Measurements from ENCODE around the gene SLC6A15. TPM values are rescaled to one million over a fixed set of nuclear protein-coding genes. Genes with fewer than 3 reads are reported as not detected.

The SLC6A15 gene
- total RNA-seq, 1 experiment from 2014 or later: not detected

DNA sequence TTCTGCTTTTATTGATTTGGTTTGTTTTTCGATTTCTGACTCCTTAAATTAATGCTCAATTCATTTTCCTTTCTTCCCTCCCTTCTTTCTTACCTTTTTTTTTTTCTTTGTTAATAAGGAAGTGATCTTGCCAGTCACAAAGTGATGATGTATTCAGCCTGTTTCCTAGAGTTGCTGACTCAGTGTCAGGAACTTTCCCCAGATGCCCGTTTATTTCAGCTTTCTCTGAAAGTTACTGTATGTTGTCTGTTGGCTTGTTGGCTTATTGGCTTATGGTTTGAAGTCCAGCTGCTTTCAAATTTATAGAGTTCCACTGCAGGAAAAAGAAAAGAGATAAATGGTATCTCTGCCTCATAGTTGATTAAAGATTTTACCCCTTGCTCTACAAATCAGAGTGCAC is 12.4 kb upstream of the SLC6A15 start:
- CTCF ChIA-PET: no interaction called here
- TF ChIP-seq CTCF (IDR thresholded peaks at IDR 0.05; ENCODE audit: unreplicated experiment): no peak
- Mint-ChIP-seq H3K4me3 (ENCODE audit: low read depth, unreplicated experiment) (no peak overlapping the region), H3K9me3 (ENCODE audit: low read depth, unreplicated experiment) (no peaks in the 10 kb centered on the region), H3K27ac (ENCODE audit: unreplicated experiment) (no peak overlapping the region), H3K36me3 (ENCODE audit: insufficient read depth, unreplicated experiment) (no peaks in the 10 kb centered on the region), H3K27me3 (ENCODE audit: unreplicated experiment) (no peaks in the 10 kb centered on the region), H3K4me1 (ENCODE audit: low read depth, unreplicated experiment) (peaks cover 8% of the 10 kb centered on the region)
- DNase-seq: no peak
- no TSS peak for BruUV-seq (replicated peaks)
- intact Hi-C loops (cut with micrococcal nuclease; ENCODE audit: unreplicated experiment): no loop called here

- Mint-ChIP-seq H3K9me3 (ENCODE audit: low read depth, unreplicated experiment) (peaks cover 2% of the 10 kb centered on the region), H3K36me3 (ENCODE audit: insufficient read depth, unreplicated experiment) (no peaks in the 10 kb centered on the region), H3K4me1 (ENCODE audit: low read depth, unreplicated experiment) (peaks cover 8% of the 10 kb centered on the region), H3K27me3 (ENCODE audit: unreplicated experiment) (no peaks in the 10 kb centered on the region), H3K27ac (ENCODE audit: unreplicated experiment) (peak overlapping the region; percentile 16), H3K4me3 (ENCODE audit: low read depth, unreplicated experiment) (no peak overlapping the region)
- TF ChIP-seq CTCF (IDR thresholded peaks at IDR 0.05; ENCODE audit: unreplicated experiment): no peak
- DNase-seq: no peak
- intact Hi-C loops (cut with micrococcal nuclease; ENCODE audit: unreplicated experiment): no loop called here
- CTCF ChIA-PET: no interaction called here
- BruUV-seq (replicated peaks): no TSS peak
Measured at GRCh38 chr12:84922693-84923092, 10.1 kb upstream of the SLC6A15 start.

DNA sequence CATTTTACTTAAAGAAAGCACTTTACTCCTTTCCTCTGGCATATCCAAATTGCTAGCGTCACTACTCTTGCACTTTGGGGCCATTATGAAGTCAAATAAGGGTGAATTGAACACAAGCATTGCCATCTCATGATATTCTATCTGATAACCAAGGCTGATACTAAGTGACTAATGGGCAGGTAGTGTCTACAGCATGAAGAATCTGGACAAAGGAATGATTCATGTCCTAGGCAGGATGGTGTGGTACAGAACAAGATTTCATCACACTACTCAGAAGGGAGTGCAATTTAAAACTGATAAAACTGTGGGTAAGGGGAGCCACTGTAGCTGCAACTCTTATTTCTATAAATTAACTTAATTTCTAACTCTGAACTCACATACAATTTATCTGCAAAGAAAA is 7.7 kb upstream of the SLC6A15 start:
- no TSS peak for BruUV-seq (replicated peaks)
- Mint-ChIP-seq H3K4me3 (ENCODE audit: low read depth, unreplicated experiment) (no peak overlapping the region), H3K27me3 (ENCODE audit: unreplicated experiment) (no peaks in the 10 kb centered on the region), H3K36me3 (ENCODE audit: insufficient read depth, unreplicated experiment) (no peaks in the 10 kb centered on the region), H3K9me3 (ENCODE audit: low read depth, unreplicated experiment) (peaks cover 2% of the 10 kb centered on the region), H3K4me1 (ENCODE audit: low read depth, unreplicated experiment) (peaks cover 8% of the 10 kb centered on the region), H3K27ac (ENCODE audit: unreplicated experiment) (no peak overlapping the region)
- DNase-seq: no peak
- CTCF ChIA-PET: no interaction called here
- TF ChIP-seq CTCF (IDR thresholded peaks at IDR 0.05; ENCODE audit: unreplicated experiment): no peak
- intact Hi-C loops (cut with micrococcal nuclease; ENCODE audit: unreplicated experiment): no loop called here

- TF ChIP-seq CTCF (IDR thresholded peaks at IDR 0.05; ENCODE audit: unreplicated experiment): no peak
- Mint-ChIP-seq H3K27me3 (ENCODE audit: unreplicated experiment) (no peaks in the 10 kb centered on the region), H3K4me3 (ENCODE audit: low read depth, unreplicated experiment) (no peak overlapping the region), H3K27ac (ENCODE audit: unreplicated experiment) (no peak overlapping the region), H3K36me3 (ENCODE audit: insufficient read depth, unreplicated experiment) (no peaks in the 10 kb centered on the region), H3K9me3 (ENCODE audit: low read depth, unreplicated experiment) (peaks cover 2% of the 10 kb centered on the region), H3K4me1 (ENCODE audit: low read depth, unreplicated experiment) (peaks cover 8% of the 10 kb centered on the region)
- intact Hi-C loops (cut with micrococcal nuclease; ENCODE audit: unreplicated experiment): no loop called here
- no peak for DNase-seq
- CTCF ChIA-PET: no interaction called here
- BruUV-seq (replicated peaks): no TSS peak
Measured at GRCh38 chr12:84919271-84919670, 6.7 kb upstream of the SLC6A15 start.

GRCh38 chr12:84913129-84913515 is 523 bp upstream of the SLC6A15 start:
- intact Hi-C loops (cut with micrococcal nuclease; ENCODE audit: unreplicated experiment): no loop called here

More at GRCh38 chr12:84913129-84913515, 523 bp upstream of the SLC6A15 start:
- DNase-seq: no peak
- Mint-ChIP-seq H3K36me3 (ENCODE audit: insufficient read depth, unreplicated experiment) (peaks cover 13% of the 10 kb centered on the region), H3K4me1 (ENCODE audit: low read depth, unreplicated experiment) (no peaks in the 10 kb centered on the region), H3K9me3 (ENCODE audit: low read depth, unreplicated experiment) (no peaks in the 10 kb centered on the region), H3K27me3 (ENCODE audit: unreplicated experiment) (no peaks in the 10 kb centered on the region), H3K4me3 (ENCODE audit: low read depth, unreplicated experiment) (no peak overlapping the region), H3K27ac (ENCODE audit: unreplicated experiment) (no peak overlapping the region)
- CTCF ChIA-PET: no interaction called here
- BruUV-seq (replicated peaks): no TSS peak
- no peak for TF ChIP-seq CTCF (IDR thresholded peaks at IDR 0.05; ENCODE audit: unreplicated experiment)

Data from Calu3 (cell line).